DND-41 (cell line): ENCODE data around the gene SLC27A3.

Experiments used
- CTCF ChIP-seq: IDR thresholded peaks from 2 replicates; pipeline ENCODE4 v1.5.1; 2012; ENCODE audit warnings: borderline replicate concordance, low read length, moderate library complexity, mild to moderate bottlenecking; ENCODE audit not compliant: poor library complexity, severe bottlenecking; ENCODE audit errors: extremely low read depth
- EZH2 ChIP-seq: IDR thresholded peaks from 3 replicates; pipeline ENCODE4 v1.6.1; 2012; ENCODE audit warnings: borderline replicate concordance, low read depth, mild to moderate bottlenecking, moderate library complexity, low read length, inconsistent platforms; ENCODE audit not compliant: severe bottlenecking

- no peak for TF ChIP-seq CTCF
- no peak for TF ChIP-seq EZH2
Observed at GRCh38 chr1:153776845-153777370, 1.7 kb downstream of the SLC27A3 start.
